SK-N-MC (cell line): Measurements from ENCODE around the gene WDR87.
A peak's percentile ranks its signal among the peaks of the same experiment; 100 is the strongest.

Experiments
- FOXP2 ChIP-seq: optimal IDR thresholded peaks from 2 replicates; pipeline ENCODE3; 2011; ENCODE audit warnings: mild to moderate bottlenecking, moderate library complexity; ENCODE audit not compliant: insufficient read depth; ENCODE audit errors: extremely low read length, control extremely low read depth
- POLR2AphosphoS5 ChIP-seq: IDR thresholded peaks from 2 replicates; pipeline ENCODE4 v1.6.1; 2012; ENCODE audit warnings: mild to moderate bottlenecking, low read depth, low read length, borderline replicate concordance

DNA sequence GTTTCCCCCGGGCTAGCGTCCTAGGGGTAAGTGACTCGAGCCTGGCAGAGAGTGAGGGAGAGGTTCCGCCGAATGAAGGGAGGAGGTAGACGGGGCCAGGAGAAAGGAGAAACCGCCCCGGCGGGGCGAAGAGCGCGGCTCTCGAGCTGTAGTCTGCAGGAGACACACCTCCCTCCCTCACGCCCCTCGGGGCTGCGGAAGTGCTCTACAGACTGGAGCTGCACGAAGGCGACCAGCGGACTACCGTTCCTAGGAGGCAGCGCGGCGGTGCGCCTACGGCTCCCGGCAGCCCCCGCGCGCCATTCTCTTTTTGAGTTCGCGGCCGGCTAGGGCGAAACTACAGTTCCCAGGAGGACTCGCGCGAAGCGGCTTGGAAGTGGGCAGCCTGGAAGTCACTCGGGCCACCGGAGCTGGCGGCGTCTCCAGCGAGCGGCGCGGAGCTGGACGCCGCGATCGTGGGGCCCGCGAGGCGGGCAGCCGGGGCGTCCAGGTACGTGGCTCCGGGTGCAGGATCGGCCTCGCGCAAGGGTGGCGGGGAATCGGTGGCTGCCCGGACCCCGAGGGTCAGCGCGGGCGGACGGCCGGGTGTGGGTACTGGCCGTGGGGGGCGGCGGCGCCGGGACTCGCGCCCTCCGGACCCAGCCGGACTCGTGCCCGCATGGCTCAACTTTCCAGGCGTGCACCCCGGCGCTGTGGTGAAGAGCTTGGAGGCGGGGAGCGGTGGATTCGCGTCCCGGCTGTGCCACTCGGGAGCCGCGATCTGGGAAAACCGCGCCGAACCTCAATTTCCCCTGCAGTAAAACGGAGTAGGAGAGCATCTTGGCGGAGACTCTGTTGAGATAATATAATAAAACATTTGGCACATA lies 708 bp upstream of the WDR87 start, which contains the start of gene SIPA1L3:
- peak; percentile 66 for TF ChIP-seq POLR2AphosphoS5
- peak; percentile 37 for TF ChIP-seq FOXP2
